Hepatocyte (in vitro differentiated cells): ENCODE data around the gene PSMA6. TPM values are rescaled to one million over a fixed set of nuclear protein-coding genes. Genes with fewer than 3 reads are reported as not detected.

Source experiments
- DNase-seq: peaks from one replicate; pipeline ENCODE4 v3.0.0-alpha.2; 2016; ENCODE audit warnings: low spot score
- H2AFZ ChIP-seq: fragments of 200-600 bp; sonication (generic); 2 replicates; pipeline ENCODE4 v1.6.0; 2016; ENCODE audit warnings: antibody characterized with exemption, mild to moderate bottlenecking
- H3K27ac ChIP-seq: fragments of 200-600 bp; sonication (generic); 2 replicates; pipeline ENCODE4 v1.5.1; 2016; ENCODE audit warnings: mild to moderate bottlenecking
- H3K27me3 ChIP-seq: fragments of 200-600 bp; sonication (generic); 2 replicates; pipeline ENCODE4 v1.6.1; 2016
- H3K36me3 ChIP-seq: fragments of 200-600 bp; sonication (generic); replicated peaks from 2 replicates; pipeline ENCODE4 v1.5.1; 2016; ENCODE audit warnings: low read depth; ENCODE audit not compliant: insufficient read depth
- H3K4me1 ChIP-seq: fragments of 200-600 bp; sonication (generic); 2 replicates; pipeline ENCODE4 v1.5.1; 2016; ENCODE audit warnings: mild to moderate bottlenecking, moderate library complexity; ENCODE audit not compliant: insufficient read depth
- H3K4me2 ChIP-seq: fragments of 200-600 bp; sonication (generic); 2 replicates; pipeline ENCODE4 v1.6.0; 2016
- H3K4me3 ChIP-seq: fragments of 200-600 bp; sonication (generic); 2 replicates; pipeline ENCODE4 v1.5.1; 2016; ENCODE audit warnings: mild to moderate bottlenecking
- H3K79me2 ChIP-seq: fragments of 200-600 bp; sonication (generic); 2 replicates; pipeline ENCODE4 v1.6.0; 2017; ENCODE audit warnings: mild to moderate bottlenecking
- H3K9me2 ChIP-seq: fragments of 200-600 bp; sonication (generic); replicated peaks from 2 replicates; pipeline ENCODE4 v1.6.0; 2017; ENCODE audit warnings: mild to moderate bottlenecking; ENCODE audit not compliant: insufficient read depth
- H3K9me3 ChIP-seq: fragments of 200-600 bp; sonication (generic); 2 replicates; pipeline ENCODE4 v1.5.1; 2016; ENCODE audit warnings: low read depth, mild to moderate bottlenecking
- H4K20me1 ChIP-seq: fragments of 200-600 bp; sonication (generic); 2 replicates; pipeline ENCODE4 v1.6.0; 2016; ENCODE audit warnings: mild to moderate bottlenecking; ENCODE audit not compliant: insufficient read depth, poor library complexity, severe bottlenecking
- EZH2 ChIP-seq: fragments of 200-600 bp; sonication (generic); IDR thresholded peaks from 2 replicates; pipeline ENCODE4 v1.6.1; 2016; ENCODE audit warnings: antibody characterized with exemption, mild to moderate bottlenecking, borderline replicate concordance
- EZH2phosphoT487 ChIP-seq: fragments of 200-600 bp; sonication (generic); IDR thresholded peaks from one replicate; pipeline ENCODE4 v1.6.1; 2018; ENCODE audit warnings: antibody characterized with exemption, mild to moderate bottlenecking, low read depth, moderate library complexity; ENCODE audit not compliant: unreplicated experiment, severe bottlenecking
- WGBS: methylation state at CpG from one replicate; pipeline ENCODE4 v1.1.6; 2016; ENCODE audit warnings: low lambda C conversion rate; ENCODE audit errors: missing lambda C conversion rate; 5-methylcytosine and 5-hydroxymethylcytosine counted together
- polyA plus RNA-seq: library from polyadenylated mRNA; unstranded; fragments of >200 nt; fragmentation: Nextera tagmentation; extraction: Ambion mirVana; gene quantifications from 2 replicates; pipeline ENCODE4 v1.2.1, GENCODE V29; 2016
- total RNA-seq: library from RNA; depleted of rRNA; stranded (reverse); fragments of >200 nt; gene quantifications from 2 replicates; pipeline ENCODE4 v1.2.3, GENCODE V29; 2014
- TF ChIP-seq, protein P1 (sequence below): fragments of 200-600 bp; sonication (generic); IDR thresholded peaks from 2 replicates; pipeline ENCODE4 v1.5.1; 2016; ENCODE audit warnings: antibody characterized with exemption, mild to moderate bottlenecking; ENCODE audit not compliant: poor library complexity

PSMA6 gene
- total and polyA plus RNA-seq, 2 experiments from 2014 or later = 228 to 260 TPM

DNA sequence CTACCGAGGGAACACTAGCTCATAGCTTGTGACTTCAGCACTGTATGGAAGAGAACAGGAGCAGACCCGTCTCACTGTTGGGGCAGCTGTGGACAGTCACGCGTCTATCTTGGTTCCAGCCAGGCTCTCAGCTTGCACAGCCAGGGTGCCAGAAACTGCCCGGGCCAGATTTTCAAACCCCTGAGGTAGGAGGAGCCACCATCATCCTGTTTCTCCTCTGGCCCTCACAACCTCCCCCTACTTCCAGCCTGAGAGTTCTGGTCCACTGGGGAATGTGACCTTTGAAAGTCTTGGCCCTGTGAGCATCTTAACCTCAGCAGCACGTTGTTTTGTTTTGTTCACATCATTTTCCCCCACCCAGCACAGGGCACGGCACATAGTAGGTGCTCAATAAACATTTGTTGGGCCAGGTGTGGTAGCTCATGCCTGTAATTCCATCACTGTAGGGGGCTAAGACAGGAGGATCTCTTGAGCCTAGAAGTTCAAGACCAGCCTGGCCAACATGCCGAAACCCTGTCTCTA is 50.4 kb downstream of the PSMA6 start:
- H3K9me2 ChIP-seq = no peaks in the 10 kb centered on the region
- H3K36me3 ChIP-seq = no peaks in the 10 kb centered on the region
- 70% methylated on average over 8 of the region's 8 CpGs for WGBS
- H2AFZ ChIP-seq = peak overlapping the region; percentile 31
- H3K4me2 ChIP-seq = no peak overlapping the region
- H4K20me1 ChIP-seq = no peaks in the 10 kb centered on the region
- H3K4me3 ChIP-seq = no peak overlapping the region
- no peaks in the 10 kb centered on the region for H3K27me3 ChIP-seq
- TF ChIP-seq, protein P1, sequence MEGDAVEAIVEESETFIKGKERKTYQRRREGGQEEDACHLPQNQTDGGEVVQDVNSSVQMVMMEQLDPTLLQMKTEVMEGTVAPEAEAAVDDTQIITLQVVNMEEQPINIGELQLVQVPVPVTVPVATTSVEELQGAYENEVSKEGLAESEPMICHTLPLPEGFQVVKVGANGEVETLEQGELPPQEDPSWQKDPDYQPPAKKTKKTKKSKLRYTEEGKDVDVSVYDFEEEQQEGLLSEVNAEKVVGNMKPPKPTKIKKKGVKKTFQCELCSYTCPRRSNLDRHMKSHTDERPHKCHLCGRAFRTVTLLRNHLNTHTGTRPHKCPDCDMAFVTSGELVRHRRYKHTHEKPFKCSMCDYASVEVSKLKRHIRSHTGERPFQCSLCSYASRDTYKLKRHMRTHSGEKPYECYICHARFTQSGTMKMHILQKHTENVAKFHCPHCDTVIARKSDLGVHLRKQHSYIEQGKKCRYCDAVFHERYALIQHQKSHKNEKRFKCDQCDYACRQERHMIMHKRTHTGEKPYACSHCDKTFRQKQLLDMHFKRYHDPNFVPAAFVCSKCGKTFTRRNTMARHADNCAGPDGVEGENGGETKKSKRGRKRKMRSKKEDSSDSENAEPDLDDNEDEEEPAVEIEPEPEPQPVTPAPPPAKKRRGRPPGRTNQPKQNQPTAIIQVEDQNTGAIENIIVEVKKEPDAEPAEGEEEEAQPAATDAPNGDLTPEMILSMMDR = no peak
- TF ChIP-seq EZH2phosphoT487 (no peak), EZH2 (no peak)
- no peaks in the 10 kb centered on the region for H3K9me3 ChIP-seq
- no peak for DNase-seq
- peaks cover 23% of the 10 kb centered on the region for H3K4me1 ChIP-seq
- peak overlapping the region; percentile 78 for H3K27ac ChIP-seq
- no peaks in the 10 kb centered on the region for H3K79me2 ChIP-seq

DNA sequence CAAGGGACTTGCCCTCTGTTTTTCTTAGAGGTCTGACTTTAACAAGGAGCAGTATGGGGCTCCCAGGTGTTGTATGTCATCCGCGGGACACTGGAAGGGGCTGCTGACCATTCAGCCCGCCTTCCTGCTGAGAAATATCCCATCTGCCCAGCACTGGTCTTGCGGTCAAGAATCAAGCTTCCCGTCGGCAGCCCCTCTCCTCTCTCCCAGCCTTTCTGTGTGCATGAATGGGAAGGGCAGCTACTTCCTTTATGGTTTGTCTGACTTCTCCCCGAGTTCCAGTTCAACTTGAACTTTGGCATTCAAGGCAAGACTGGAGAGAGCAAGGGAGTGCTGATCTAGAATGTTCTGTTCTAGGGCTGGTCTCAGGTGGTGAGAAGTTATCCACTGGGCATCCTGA is 51.5 kb downstream of the PSMA6 start:
- H3K4me1 ChIP-seq = peaks cover 27% of the 10 kb centered on the region
- H3K79me2 ChIP-seq = no peaks in the 10 kb centered on the region
- H2AFZ ChIP-seq = no peak overlapping the region
- no peaks in the 10 kb centered on the region for H3K36me3 ChIP-seq
- H3K27me3 ChIP-seq = no peaks in the 10 kb centered on the region
- H3K4me3 ChIP-seq = no peak overlapping the region
- 75% methylated on average over 7 of the region's 7 CpGs for WGBS
- no peak for DNase-seq
- no peaks in the 10 kb centered on the region for H4K20me1 ChIP-seq
- H3K9me2 ChIP-seq = no peaks in the 10 kb centered on the region
- H3K27ac ChIP-seq = peak overlapping the region; percentile 12
- H3K4me2 ChIP-seq = no peak overlapping the region
- TF ChIP-seq, protein P1 = no peak
- TF ChIP-seq EZH2phosphoT487 (no peak), EZH2 (no peak)
- H3K9me3 ChIP-seq = no peaks in the 10 kb centered on the region

DNA sequence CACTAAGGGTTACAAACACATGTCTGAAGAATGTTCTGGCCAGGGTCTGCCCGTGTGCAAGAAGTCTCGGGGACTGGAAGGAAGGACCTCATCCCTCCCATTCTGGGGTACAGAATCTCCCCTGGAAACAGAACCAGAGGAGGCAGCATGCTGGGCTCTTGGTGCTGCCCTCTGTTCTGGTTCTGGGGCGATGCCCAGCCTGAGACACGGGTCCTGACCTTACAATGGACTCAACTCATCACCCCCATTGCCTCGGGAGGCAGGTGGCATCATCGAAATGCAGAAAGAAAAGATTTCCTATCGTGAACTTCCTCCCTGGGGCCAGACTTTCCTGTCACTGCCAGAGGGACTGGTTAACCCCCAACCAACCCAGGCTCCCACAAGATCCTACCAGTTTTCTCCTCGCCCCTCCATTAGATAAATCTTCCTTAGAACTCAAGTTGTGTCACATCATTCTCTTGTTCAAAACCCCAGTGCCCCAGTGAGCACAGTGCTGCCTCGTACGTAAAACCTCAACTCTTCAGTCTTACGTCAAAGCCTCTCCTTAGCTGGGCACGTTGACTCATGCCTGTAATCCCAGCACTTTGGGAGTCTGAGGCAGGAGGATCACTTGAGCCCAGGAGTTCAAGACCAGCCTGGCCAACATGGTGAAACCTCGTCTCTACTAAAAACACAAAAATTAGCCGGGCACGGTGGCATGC is 52.1 kb downstream of the PSMA6 start:
- no peak overlapping the region for H3K4me3 ChIP-seq
- peaks cover 27% of the 10 kb centered on the region for H3K4me1 ChIP-seq
- no peaks in the 10 kb centered on the region for H3K9me2 ChIP-seq
- no peaks in the 10 kb centered on the region for H3K27me3 ChIP-seq
- no peaks in the 10 kb centered on the region for H3K9me3 ChIP-seq
- WGBS = 96% methylated on average over 15 of the region's 15 CpGs
- no peaks in the 10 kb centered on the region for H3K79me2 ChIP-seq
- peak overlapping the region; percentile 12 for H3K27ac ChIP-seq
- H4K20me1 ChIP-seq = no peaks in the 10 kb centered on the region
- no peaks in the 10 kb centered on the region for H3K36me3 ChIP-seq
- no peak overlapping the region for H3K4me2 ChIP-seq
- H2AFZ ChIP-seq = no peak overlapping the region
- DNase-seq = no peak
- no peak for TF ChIP-seq EZH2
- no peak for TF ChIP-seq EZH2phosphoT487

DNA sequence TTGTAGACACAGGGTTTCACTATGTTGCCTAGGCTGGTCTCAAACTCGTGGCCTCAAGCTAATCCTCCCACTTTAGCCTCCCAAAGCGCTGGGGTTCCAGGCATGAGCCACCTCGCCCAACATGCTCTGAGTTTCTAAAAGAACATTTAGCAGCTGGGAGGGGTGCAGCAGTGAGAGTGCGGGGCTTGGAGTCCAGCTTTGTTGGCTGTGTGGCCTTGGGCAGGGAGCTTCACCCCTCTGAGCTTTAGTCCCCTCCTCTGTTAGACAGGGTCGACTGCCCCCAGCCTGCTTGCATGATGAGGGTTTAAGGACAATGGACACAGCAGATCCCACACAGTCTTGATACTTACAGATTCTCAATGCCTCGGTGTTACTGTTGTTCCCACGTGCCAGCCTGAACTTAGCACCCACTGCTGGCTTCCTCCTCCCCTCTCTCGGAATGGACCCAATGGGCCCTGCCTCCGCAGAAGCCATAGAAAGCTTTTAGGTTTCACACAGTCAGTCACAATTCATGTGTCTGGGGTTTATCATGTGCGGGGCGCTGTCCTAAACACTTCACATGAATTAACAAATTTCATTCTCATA is 54.6 kb downstream of the PSMA6 start:
- Histone ChIP-seq H3K27me3 (no peaks in the 10 kb centered on the region), H3K79me2 (no peaks in the 10 kb centered on the region), H3K27ac (no peak overlapping the region), H2AFZ (no peak overlapping the region), H3K4me2 (no peak overlapping the region), H4K20me1 (no peaks in the 10 kb centered on the region), H3K4me3 (no peak overlapping the region), H3K9me2 (no peaks in the 10 kb centered on the region), H3K9me3 (no peaks in the 10 kb centered on the region), H3K4me1 (peaks cover 18% of the 10 kb centered on the region), H3K36me3 (no peaks in the 10 kb centered on the region)
- no peak for DNase-seq
- 88% methylated on average over 11 of the region's 11 CpGs for WGBS
- TF ChIP-seq EZH2 (no peak), EZH2phosphoT487 (no peak)
- TF ChIP-seq, protein P1 = no peak
